Middle frontal gyrus (tissue), 1 donor: Measurements from ENCODE around the gene CEP162.
"Not testable (repeated sequence)": the region's sequence is repeated elsewhere in the genome, so short reads cannot be mapped to it uniquely, and the experiment has no call there.

Experiments
- DNase-seq: peaks from one replicate; pipeline ENCODE4 v3.0.0-alpha.2; 2015; ENCODE audit warnings: low spot score; ENCODE audit errors: extremely low spot score

Gene CEP162

GRCh38 chr6:84156306-84156705 lies 71.1 kb downstream of the CEP162 start:
- DNase-seq: no peak

- DNase-seq: no peak
Measured at GRCh38 chr6:84151669-84152068, 75.8 kb downstream of the CEP162 start.

GRCh38 chr6:84150705-84151104 lies 76.7 kb downstream of the CEP162 start:
- peak; percentile 28 for DNase-seq

GRCh38 chr6:84141521-84141920 lies 85.9 kb downstream of the CEP162 start:
- no peak for DNase-seq

GRCh38 chr6:84139311-84139710 lies 88.1 kb downstream of the CEP162 start:
- no peak for DNase-seq

GRCh38 chr6:84137989-84138575 lies 89.4 kb downstream of the CEP162 start:
- no peak for DNase-seq

GRCh38 chr6:84137051-84137375 lies 90.4 kb downstream of the CEP162 start:
- no peak for DNase-seq

- no peak for DNase-seq
Measured at GRCh38 chr6:84136364-84137050, 90.9 kb downstream of the CEP162 start.

GRCh38 chr6:84135291-84135690 lies 92.2 kb downstream of the CEP162 start:
- DNase-seq: no peak

GRCh38 chr6:84133385-84133784 lies 94.1 kb downstream of the CEP162 start:
- DNase-seq: not testable (repeated sequence)

- DNase-seq: not testable (repeated sequence)
Measured at GRCh38 chr6:84129588-84129987, 97.9 kb downstream of the CEP162 start.

GRCh38 chr6:84123186-84123585 lies 104.3 kb downstream of the CEP162 start:
- DNase-seq: no peak

- DNase-seq: no peak
Measured at GRCh38 chr6:84119277-84119676, 108.2 kb downstream of the CEP162 start.

GRCh38 chr6:84118191-84118590 lies 109.3 kb downstream of the CEP162 start:
- DNase-seq: no peak

GRCh38 chr6:84114933-84115594 lies 112.4 kb downstream of the CEP162 start:
- not testable (repeated sequence) for DNase-seq

- DNase-seq: not testable (repeated sequence)
Measured at GRCh38 chr6:84111351-84111750, 116.1 kb downstream of the CEP162 start.

GRCh38 chr6:84107495-84107894 lies 119.9 kb downstream of the CEP162 start:
- DNase-seq: no peak

- not testable (repeated sequence) for DNase-seq
Measured at GRCh38 chr6:84105215-84105924, 122.1 kb downstream of the CEP162 start.

- DNase-seq: no peak
Measured at GRCh38 chr6:84103029-84103428, 124.4 kb downstream of the CEP162 start.

- no peak for DNase-seq
Measured at GRCh38 chr6:84095156-84095555, 132.3 kb downstream of the CEP162 start.

GRCh38 chr6:84093441-84094435 lies 133.7 kb downstream of the CEP162 start:
- no peak for DNase-seq
